Stimulated activated CD4-positive, alpha-beta T cell treated with anti-CD3 and anti-CD28 coated beads, Interleukin-4, amount 100 ng/mL, for 4 hours (primary cell): ENCODE data around the gene SPON1.
"Not testable (repeated sequence)": the region's sequence is repeated elsewhere in the genome, so short reads cannot be mapped to it uniquely, and the experiment has no call there.

Source experiments
- DNase-seq, 2 experiments: peaks; one replicate each; pipeline ENCODE4 v3.0.0-alpha.2; 2020

SPON1 gene

DNA sequence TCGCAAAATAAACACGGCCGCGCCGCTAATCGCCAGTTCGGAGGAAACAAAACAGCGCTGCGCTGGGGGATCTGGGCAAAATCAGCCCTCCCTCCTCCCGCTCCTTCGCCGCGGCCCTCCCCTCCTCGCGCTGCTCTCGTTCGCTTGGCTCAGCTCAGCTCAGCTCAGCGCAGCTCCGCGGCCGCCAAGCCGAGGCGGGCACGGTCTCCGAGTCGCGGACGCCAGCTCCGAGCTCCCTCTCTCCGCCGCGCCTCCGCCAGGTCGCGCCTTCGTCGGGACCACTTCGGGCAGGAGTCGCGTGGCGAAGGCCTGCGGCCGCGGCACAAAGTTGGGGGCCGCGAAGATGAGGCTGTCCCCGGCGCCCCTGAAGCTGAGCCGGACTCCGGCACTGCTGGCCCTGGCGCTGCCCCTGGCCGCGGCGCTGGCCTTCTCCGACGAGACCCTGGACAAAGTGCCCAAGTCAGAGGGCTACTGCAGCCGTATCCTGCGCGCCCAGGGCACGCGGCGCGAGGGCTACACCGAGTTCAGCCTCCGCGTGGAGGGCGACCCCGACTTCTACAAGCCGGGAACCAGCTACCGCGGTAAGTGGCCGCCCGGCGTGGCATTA is at the start of gene SPON1:
Gene SPON1, plus strand, starts transcription at position 162 of the 607 bp plus-strand sequence. Its CDS starts 182 bp downstream, at position 344.
- peak; percentile 37 to 43 for DNase-seq

DNA sequence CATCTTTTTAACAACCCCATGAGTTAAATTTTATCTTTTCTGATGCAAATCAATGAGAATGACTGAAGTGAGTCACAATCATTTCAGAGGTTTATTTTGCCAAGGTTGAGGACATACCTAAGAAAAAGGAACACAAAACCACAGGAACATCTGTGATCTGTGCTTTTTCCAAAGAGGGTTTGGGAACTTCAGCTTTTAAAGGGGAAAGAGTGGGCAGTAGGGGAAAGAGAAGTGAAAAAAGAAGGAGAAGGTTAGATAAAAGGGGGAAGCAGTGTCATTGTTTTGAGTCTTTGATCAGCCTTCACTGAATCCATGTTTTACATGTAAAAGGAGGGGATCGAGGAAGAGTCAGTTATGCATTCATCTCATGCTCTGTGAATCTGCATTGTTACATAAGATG is 45.3 kb upstream of the SPON1 start:
- no peak for DNase-seq

DNA sequence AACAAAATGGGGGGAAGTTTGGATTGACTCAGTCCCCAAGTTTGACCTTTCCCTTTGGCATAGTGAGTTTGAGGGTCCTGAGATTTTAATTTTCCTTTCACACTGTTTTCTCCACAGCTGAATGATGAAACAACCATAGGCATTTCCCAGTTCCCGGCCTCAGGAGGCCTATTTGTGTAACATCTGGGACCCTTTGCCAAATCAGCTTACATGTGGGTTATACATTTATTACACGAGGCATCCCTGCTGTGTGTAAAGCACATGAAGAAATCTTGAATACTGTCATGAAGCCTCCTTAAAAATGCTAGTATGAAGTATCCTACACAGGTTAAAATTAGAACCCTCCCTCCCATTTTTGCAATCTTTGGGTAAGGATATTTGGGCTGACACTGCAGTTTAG is 44.6 kb upstream of the SPON1 start:
- DNase-seq, result no peak

DNA sequence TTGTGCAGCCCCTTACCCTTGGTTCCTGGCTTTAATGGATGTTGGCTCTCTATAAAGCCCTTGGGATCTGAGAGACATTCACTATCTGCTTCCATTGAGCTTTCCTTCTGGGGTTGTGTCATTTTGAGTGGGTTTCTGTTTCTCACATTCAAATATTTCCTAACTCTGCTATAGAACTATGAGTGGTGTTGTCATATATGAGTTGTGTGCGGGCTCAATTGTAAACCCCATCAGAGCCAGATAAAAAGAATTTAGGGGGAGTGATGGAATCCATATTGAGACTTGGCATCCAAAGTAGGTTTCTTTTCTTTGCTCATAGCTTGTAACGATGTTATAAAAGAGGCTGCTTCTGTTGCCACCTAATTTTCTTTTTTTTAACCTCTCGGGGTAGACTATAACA is 41.8 kb upstream of the SPON1 start:
- DNase-seq, result no peak

DNA sequence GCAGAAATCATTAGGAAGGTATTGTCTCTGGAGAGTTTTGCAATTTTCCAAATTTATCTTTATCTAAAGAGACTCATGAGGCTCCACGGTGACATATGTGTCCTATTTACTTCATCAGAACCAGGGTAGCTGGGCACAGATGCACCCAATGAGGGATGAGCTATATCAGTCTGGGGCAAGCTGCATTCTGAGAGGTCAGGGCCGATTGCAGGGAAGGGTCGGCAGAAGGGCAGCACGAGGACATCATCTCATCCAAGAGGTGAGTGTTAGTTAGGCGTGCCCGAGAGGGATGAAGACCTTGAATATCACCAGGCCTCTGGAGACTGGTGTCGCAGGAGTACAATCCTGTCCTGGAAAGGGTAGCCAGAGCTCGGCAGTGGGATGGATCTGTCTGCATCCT is 41.0 kb upstream of the SPON1 start:
- no peak for DNase-seq

DNA sequence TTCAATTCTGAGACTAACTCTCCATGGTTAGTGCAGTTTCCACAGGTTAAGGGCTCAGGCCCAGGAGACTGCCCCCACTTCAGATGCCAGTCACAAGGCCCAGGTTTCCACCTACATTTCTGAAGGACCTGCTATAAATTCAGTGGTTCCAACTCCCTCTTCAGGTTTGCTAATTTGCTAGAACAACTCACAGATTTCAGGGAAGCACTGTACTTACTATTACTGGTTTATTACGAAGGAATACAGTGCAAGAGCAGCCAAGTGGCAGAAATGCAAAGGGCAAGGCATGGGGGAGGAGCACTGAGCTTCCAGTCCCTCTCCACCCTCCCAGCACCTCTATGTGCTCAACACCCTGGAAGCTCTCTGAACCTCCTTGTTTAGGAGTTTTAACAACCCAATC is 39.3 kb upstream of the SPON1 start:
- no peak for DNase-seq

DNA sequence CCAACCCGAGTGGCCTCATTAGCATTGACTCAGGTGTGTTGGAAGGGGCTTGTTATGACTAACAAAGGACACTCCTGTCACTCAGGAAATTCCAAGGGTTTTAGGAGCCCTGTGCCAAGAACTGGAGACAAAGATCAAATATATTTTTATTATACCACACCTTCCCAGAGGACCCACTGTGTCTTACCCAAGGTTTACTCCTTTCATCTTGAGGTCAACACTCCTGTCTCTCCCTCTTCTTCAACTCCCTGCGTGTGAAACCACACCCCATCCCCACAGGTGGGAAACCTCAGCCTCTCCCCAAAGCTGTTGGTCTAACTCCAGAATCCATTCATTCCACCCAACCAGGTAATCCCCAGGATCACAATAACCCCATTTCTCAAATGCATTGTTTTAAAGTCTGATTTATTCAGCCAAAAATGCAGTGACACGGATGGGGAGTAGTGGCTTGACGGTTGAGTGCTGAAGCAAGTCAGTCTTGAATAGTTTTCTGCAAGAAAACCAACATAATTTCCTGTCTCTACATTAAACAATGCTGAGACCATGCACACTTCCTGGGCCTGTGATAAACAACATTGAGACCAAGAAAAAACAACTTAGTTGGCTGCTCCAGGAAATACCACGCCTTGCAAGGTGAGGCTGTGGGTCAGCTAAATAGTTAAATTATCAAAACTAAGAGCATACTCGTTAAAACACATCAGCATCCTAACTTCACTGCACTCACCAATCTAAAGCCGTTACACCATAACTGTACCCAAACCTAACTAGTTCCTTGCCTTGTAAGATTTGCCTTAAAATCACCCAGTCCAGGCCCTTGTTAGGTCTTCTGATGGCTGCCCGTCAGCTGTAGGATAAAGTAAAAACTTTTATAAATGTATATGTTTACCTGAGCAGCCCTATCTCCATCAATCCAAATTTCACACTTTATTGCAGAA is 38.5 kb upstream of the SPON1 start:
- no peak for DNase-seq

DNA sequence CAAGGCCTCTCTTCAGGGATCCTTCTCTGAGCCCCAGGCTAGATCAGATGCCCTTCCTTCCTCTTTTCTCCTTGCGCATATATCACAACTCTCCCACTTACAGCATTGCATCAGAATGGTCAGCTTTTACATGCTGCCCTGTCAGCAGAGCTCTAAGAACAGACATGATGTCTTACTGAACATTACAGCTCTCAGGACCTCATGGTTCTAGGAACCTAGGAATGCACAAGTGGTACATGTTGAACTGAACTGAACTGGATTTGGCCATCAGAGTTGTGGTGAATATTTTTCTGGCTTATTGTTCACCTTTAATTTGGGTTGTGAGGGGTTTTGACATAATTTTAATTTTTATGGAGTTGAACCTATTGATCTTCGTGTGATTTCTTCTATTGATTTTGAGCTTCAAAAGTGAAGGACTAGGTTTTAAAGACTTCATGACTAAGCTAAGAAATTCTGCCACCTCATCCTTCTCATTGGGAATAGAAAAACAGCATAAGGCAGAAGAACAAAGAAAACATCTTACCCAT is 37.7 kb upstream of the SPON1 start:
- DNase-seq, result no peak

DNA sequence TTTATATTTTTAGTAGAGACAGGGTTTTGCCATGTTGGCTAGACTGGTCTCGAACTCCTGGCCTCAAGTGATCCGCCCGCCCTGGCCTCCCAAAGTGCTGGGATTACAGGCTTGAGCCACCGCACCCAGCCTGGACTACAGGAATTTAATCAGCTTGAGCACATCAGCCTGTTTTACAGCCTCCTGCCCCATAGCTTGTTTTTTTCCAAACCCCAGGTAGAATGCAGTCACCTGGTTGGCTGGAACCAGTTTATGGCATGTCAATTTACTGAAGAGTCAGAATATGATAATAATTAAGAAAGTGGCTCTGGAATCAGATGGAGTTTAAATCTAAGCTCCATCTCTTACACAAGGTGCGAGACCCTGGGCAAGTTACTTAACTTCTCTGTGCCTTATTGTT is 36.2 kb upstream of the SPON1 start:
- not testable (repeated sequence) for DNase-seq

DNA sequence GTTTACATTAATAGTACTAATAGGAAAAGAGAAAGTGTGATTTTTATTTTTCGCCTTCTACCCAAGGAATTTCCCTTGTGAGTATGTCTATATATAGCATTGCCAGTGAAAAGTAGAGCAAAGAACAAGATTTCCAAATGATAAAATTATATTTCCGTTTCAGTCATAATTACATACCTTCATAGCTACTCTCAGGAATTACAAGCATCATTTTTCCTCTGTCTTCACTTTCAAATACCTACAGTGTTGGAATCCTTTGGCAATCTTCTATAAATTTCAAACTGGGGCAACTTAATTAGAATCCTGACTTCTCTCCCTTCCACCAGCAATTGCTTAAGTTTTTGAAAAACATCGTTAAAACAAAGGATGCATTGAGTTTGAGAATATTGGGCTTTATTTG is 35.5 kb upstream of the SPON1 start:
- no peak for DNase-seq

DNA sequence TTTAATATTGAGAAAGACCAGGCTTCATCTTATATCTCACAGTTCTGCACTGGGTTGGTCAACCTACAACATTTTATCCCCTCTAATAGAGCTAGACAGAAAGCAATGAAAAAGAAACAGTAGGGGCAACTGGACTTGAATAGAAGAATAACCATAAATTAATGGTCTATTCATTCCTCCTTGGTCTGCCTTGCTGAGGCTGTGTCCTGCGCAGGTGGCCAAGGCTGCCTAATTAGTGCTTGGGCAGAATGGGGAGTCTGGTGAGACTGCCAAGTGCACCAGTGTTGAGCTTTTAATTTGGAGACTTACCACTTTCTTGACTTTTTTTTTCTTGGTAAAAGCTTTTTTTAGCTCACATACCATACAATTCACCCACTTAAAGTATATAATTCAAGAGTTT is 35.0 kb upstream of the SPON1 start:
- no peak for DNase-seq

DNA sequence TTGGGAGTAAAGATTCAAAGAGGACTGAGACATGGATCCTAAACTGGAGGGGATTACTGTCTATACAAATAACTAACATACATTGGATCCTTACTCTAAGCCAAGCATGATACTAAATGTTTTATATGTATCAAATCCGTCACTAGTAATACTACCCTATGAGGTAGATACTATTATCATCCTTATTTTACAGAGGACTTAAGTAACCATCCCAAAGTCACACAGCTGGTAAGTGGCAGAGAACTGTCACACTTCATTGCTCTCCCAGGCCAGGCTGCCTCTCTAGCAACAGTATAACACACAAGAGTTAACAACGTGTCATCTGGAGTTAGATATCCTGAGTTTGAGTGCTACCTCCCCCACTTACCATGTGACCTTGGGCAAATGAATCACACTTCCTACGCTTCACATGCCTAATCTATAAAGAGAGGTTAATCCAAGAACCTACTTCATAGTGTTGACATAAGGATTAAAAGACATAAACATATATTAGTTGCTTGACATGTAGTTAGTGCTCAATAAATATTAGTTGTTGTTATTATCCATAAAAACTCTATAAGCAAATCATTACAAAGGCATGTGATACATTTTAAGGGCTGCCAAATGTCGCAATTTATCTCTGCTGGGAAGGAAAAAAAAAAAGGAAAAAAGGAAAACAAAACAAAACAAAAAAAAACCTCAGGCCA is 33.8 kb upstream of the SPON1 start:
- DNase-seq, result no peak

DNA sequence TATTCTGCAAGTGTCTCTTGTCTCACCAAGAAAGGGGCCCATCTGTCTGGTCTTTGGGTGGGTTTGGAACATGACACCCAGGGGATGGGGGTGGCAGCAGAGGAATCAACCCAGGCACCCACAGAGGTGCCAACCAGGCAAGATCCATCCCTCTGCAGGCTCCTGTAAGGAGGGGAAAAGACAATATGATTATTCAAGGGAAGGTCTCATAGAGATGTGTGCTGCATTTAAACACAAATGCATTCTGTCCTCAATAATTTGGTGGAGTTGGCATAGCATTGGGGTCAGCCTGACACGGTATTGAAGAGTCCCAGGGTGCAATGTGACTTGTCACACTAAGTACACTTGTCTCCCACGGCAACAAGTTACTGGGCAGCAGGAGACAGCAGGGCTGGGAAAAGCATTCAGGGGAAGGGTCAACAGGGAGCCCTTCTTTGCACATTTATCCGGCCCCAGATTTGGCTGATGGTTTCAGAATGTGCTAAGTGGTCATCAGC is 33.1 kb upstream of the SPON1 start:
- DNase-seq, result no peak

DNA sequence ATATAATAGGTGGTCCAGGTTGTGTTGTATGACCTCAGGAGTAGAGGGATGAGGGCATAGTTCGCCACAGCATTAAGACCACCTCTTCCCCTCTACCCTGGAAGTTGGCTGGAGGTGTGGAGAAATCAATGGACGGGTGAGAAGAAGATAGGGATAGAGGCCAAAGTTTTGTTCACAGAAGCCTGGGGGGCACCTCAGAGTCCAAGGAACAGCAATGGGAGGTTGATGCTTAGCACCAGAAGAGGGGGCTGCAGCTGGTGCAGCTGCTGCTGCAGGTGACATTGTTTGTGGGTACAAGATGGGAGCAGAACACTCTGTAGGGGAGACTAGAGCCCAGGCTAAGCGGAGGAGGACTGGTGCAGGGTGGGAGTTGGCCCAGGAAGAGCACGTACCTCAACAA is 31.2 kb upstream of the SPON1 start:
- DNase-seq, result no peak

DNA sequence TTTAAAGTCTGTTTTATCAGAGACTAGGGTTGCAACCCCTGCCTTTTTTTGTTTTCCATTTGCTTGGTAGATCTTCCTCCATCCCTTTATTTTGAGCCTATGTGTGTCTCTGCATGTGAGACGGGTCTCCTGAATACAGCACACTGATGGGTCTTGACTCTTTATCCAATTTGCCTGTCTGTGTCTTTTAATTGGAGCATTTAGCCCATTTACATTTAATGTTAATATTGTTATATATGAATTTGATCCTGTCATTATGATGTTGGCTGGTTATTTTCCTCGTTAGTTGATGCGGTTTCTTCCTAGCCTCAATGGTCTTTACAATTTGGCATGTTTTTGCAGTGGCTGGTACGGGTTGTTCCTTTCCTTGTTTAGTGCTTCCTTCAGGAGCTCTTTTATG is 25.4 kb upstream of the SPON1 start:
- DNase-seq, result not testable (repeated sequence)

DNA sequence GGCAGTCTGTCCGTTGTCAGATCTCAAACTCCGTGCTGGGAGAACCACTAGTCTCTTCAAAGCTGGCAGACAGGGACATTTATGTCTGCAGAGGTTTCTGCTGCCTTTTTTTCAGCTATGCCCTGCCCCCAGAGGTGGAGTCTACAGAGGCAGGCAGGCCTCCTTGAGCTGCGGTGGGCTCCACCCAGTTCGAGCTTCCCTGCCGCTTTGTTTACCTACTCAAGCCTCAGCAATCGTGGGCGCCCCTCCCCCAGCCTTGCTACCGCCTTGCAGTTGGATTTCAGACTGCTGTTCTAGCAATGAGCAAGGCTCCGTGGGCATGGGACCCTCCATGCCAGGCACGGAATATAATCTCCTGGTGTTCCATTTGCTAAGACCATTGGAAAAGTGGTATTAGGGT is 23.7 kb upstream of the SPON1 start:
- DNase-seq, result peak; percentile 4 to 11

DNA sequence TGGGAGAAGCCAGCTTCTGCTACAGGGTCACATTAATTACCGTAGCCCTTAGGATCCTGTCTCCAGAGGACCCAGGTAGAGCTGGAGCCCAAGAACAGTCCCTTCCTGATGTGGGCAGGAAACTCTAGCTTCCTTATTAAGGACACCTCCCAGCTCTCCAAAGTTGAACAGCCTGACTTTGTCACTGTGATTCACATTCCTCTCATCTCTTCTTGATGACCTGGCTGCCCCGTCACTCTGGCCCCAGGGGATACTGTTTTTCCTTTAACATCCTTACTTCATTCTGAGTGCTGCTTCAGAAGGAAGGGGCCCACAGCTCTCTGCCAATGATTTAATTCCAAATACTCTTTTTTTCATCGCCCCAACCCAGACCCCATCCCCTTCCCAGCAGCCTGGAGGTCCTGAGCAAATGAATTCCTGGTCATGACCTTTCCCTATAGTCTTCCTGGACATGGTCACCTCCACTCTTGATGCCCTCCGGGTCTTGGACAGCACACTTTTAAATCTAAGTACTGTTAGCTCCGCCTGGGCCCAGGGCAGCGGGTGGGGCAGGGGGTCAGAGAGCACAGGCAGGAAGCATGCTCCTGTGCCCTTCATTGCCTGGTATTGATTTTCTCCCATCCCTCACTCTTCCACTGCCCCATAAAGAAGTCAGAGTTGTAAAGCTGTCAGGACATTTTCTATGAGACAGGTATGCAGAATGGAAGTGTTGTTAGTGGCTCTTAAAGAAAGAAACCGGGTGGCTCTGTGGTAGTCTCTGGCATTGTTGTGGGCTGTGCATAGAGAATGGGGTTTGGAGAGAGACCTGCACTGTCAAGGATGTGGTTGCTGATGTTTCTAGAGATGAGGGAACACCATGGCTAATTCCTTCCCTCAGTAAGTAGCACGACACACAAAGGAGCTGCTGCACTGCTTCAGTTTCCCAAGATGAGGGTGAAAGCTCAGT is 22.3 kb upstream of the SPON1 start:
- DNase-seq, result no peak

DNA sequence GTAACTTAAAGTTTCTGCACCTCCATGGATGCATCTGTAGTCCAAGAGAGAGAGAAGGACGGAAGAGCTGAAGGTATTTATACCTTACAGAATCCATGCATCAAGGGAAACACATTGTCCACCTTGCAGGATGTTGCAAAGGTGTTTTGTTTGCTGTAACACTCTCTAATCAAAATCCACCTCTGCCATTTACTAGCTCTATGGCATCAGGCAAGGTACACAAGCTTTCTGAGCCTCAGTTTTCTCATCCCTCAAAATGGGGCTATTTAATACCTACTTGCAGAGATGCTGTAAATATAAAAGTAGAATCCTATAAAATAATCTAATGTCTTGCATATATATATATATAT is 21.6 kb upstream of the SPON1 start:
- DNase-seq, result no peak

DNA sequence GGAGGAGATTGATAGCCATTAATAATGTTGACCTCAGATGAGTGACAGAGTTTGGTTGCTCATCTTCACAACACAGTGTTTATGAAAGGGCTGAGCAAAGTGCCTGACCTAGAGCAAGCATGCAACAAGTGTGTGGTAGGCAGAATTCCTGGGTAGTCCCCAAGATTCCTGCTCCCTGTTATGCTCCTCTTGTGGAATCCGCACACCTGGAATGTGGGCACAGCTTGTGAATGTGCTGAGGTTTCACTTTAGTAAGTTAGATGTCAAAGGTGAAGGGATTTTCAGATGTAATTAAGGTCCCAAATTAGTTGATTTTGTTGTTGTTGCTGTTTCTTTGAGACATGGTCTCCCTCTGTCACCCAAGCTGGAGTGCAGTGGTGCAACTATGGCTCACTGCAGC is 20.7 kb upstream of the SPON1 start:
- DNase-seq, result no peak

DNA sequence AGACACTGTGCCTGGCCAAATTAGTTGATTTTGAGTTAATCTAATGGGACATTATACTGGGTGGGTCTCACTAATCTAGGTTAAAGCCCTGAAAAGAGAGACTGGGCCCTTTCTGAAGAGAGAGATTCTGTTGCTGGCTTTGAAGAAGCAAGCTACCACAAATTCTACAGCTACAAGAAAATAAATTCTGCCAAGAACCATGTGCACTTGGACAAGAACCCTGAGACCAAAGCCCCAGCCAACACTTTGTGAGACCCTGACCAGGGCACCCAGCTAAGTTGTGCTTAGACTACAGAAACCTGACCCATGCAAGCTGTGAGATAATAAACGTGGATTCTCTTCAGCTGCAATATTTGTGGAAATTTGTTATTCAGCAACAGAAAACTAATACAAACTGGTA is 20.1 kb upstream of the SPON1 start:
- no peak for DNase-seq

DNA sequence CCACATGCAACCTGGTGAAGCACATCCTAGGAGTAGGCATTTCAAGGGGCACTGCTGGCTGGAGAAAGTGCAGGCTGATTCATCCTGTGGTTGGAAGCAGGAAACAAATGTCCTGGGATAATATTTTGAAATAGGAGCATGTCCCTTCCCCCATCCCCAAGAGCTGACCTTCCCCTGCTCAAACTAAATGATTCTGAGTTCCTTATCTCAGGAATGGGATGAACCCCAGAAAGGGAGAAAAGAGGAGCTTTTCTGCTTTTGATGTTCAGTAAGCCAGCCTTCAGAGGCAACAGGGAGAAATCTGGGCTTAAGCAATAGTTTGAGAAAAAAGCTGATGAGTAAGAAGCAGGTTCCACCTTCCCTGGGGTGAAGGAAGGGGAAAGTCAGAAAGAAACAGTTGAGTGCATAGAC is 19.5 kb upstream of the SPON1 start:
- no peak for DNase-seq

DNA sequence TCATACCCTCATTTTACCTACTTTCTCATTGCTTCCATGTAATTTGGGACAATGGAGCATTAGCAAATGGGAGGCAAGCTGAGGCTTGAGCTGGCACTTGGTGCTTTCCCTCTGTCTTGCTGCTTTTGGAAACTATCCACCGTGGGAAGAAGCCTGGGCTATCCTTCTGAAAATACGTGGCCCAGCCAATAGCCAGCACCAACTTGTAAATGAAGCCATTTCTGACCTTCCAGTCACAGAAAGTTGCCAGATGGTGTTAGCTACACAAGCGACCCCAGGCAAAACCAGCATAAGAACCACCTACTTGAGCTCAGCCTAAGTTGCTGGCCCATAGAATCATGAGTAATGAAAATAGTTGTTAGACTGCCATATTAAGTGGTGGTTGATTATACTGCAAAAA is 18.5 kb upstream of the SPON1 start:
- DNase-seq, result no peak
